Heart left ventricle (tissue), 13 donors: ENCODE results near the gene ASB1.

ENCODE experiments used
- CTCF ChIP-seq, 12 donors: fragments of 200-600 bp; sonication (generic) in 4 of 12; IDR thresholded peaks; one replicate each; pipeline versions ENCODE4 v1.5.0 to v1.8.0; 2018 to 2022; ENCODE audit warnings: antibody characterized with exemption in 12 of 12, mild to moderate bottlenecking in 5 of 12
- POLR2A ChIP-seq, 2 donors: fragments of 450-650 bp; IDR thresholded peaks; one replicate each; pipeline ENCODE4 v1.6.1; 2017; ENCODE audit warnings: antibody characterized with exemption in 2 of 2, mild to moderate bottlenecking in 2 of 2, moderate library complexity in 2 of 2
- donor health status: ischemic (EF 13 %, LVEDD 7.1; RV severe dilation, severe dysfunction).
- donor health status: DM: no; HTN: yes; CAD: no.
- donor health status: DM: no; HTN: no; CAD: no.
- donor health status: ischemic (EF 25% LVEDD 6.9; RV normal size, moderate dysfunction).
- donor health status: ischemic (EF 25% LVEDD 5.7; RV mildly dilated, moderate dysfunction).
- donor health status: ischemic (EF 35%, LVEDD 5.7; RV mildly dilated, moderate dysfunction).
- donor health status: nonischemic (EF 11% LVEDD 7.7; RV severe dilation, severe dysfunction).
- donor health status: DM: yes; HTN: yes; CAD: no.
- donor health status: PGD.
- donor health status: ischemic (EF 29% LVEDD 5.4; RV normal size, mild dysfunction).
- donor health status: nonischemic (EF 23%, LVEDD 6.1; RV moderate dilation, normal function).

GRCh38 chr2:238407566-238407965, 19.2 kb upstream of the ASB1 start:
- TF ChIP-seq CTCF (IDR thresholded peaks at IDR 0.05) (no peak), POLR2A (IDR thresholded peaks at IDR 0.05) (no peak)
